Activated CD4-positive, alpha-beta T cell treated with anti-CD3 and anti-CD28 coated beads, Interleukin-2, Interleukin-4, amounts not matched to agents 100 ng/mL and 50 ng/mL, durations not matched to agents 16 hours and 8 hours (primary cell): ENCODE data around the gene CACNA2D3.

Experiments
- DNase-seq: peaks from one replicate; pipeline ENCODE4 v3.0.0-alpha.2; 2020; ENCODE audit warnings: low spot score

The CACNA2D3 gene

GRCh38 chr3:54341811-54342210, 219.5 kb downstream of the CACNA2D3 start:
- no peak for DNase-seq

- no peak for DNase-seq
Measured at GRCh38 chr3:54342676-54343075, 220.3 kb downstream of the CACNA2D3 start.

- DNase-seq = no peak
Measured at GRCh38 chr3:54343495-54343894, 221.1 kb downstream of the CACNA2D3 start.

GRCh38 chr3:54344601-54345231, 222.4 kb downstream of the CACNA2D3 start:
- no peak for DNase-seq

- no peak for DNase-seq
Measured at GRCh38 chr3:54345847-54346375, 223.6 kb downstream of the CACNA2D3 start.

- no peak for DNase-seq
Measured at GRCh38 chr3:54347060-54347459, 224.7 kb downstream of the CACNA2D3 start.

GRCh38 chr3:54347933-54348332, 225.6 kb downstream of the CACNA2D3 start:
- no peak for DNase-seq

- DNase-seq = no peak
Measured at GRCh38 chr3:54349231-54349652, 226.9 kb downstream of the CACNA2D3 start.

- no peak for DNase-seq
Measured at GRCh38 chr3:54349691-54350090, 227.3 kb downstream of the CACNA2D3 start.

- DNase-seq = no peak
Measured at GRCh38 chr3:54353546-54353945, 231.2 kb downstream of the CACNA2D3 start.

- no peak for DNase-seq
Measured at GRCh38 chr3:54353946-54354345, 231.6 kb downstream of the CACNA2D3 start.

GRCh38 chr3:54355800-54356199, 233.4 kb downstream of the CACNA2D3 start:
- DNase-seq = no peak

- no peak for DNase-seq
Measured at GRCh38 chr3:54356261-54357045, 234.1 kb downstream of the CACNA2D3 start.

GRCh38 chr3:54357301-54357700, 234.9 kb downstream of the CACNA2D3 start:
- DNase-seq = no peak

GRCh38 chr3:54358316-54358715, 236.0 kb downstream of the CACNA2D3 start:
- no peak for DNase-seq

- DNase-seq = no peak
Measured at GRCh38 chr3:54358969-54359694, 236.8 kb downstream of the CACNA2D3 start.

- DNase-seq = no peak
Measured at GRCh38 chr3:54360320-54360719, 238.0 kb downstream of the CACNA2D3 start.

- DNase-seq = no peak
Measured at GRCh38 chr3:54361746-54362283, 239.5 kb downstream of the CACNA2D3 start.

GRCh38 chr3:54366007-54366750, 243.8 kb downstream of the CACNA2D3 start:
- no peak for DNase-seq

GRCh38 chr3:54366839-54367238, 244.5 kb downstream of the CACNA2D3 start:
- DNase-seq = no peak

- DNase-seq = no peak
Measured at GRCh38 chr3:54372232-54372631, 249.9 kb downstream of the CACNA2D3 start.
